NCI-H748 treated with DMSO at 0.1 percent for 48 hours (cell line): Measurements from ENCODE around the gene HMGXB3.

Experiments used
- DNase-seq: peaks from one replicate; lab custom pipeline; 2025; lab: John Stamatoyannopoulos, UW

Gene HMGXB3

GRCh38 chr5:150085950-150086715 is 85.6 kb downstream of the HMGXB3 start, which contains the start of gene CSF1R:
Gene CSF1R, minus strand, starts transcription at chr5:150086554. Its CDS starts 127 bp downstream, at chr5:150086427.
- DNase-seq, result no peak

- DNase-seq, result no peak
Observed at GRCh38 chr5:150092159-150092787, 91.7 kb downstream of the HMGXB3 start.

GRCh38 chr5:150097152-150097551 is 96.6 kb downstream of the HMGXB3 start:
- DNase-seq, result no peak

- no peak for DNase-seq
Observed at GRCh38 chr5:150101023-150101422, 100.5 kb downstream of the HMGXB3 start.
